HG02973 (cell line): ENCODE results near the gene GOLGA8N.

Experiments
- ATAC-seq: cut with Tn5 transposase; IDR thresholded peaks from one replicate; pipeline ENCODE4 v1.9.1; 2021; ENCODE audit warnings: moderate library complexity; ENCODE audit not compliant: unreplicated experiment

Gene GOLGA8N

DNA sequence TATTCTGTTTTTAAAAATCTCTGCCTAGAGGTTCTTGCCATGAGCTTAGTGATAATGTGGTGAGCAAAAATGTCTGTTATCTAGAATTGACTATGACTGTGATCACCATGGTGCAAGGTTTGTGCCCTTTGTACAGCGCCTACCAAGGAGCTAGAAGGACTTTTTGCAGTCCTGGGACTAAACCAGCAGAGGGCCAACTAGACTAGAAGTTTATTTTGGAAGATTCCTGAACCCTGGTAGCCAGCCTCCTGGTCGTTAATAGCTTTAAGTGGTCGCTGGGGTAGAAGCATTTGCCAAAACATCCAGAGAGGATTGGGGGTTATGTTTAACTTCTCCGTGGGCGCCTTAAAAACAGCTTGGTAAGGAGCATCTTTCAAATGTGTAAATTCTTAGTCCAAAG lies 56.1 kb downstream of the GOLGA8N start:
- ATAC-seq: no peak

DNA sequence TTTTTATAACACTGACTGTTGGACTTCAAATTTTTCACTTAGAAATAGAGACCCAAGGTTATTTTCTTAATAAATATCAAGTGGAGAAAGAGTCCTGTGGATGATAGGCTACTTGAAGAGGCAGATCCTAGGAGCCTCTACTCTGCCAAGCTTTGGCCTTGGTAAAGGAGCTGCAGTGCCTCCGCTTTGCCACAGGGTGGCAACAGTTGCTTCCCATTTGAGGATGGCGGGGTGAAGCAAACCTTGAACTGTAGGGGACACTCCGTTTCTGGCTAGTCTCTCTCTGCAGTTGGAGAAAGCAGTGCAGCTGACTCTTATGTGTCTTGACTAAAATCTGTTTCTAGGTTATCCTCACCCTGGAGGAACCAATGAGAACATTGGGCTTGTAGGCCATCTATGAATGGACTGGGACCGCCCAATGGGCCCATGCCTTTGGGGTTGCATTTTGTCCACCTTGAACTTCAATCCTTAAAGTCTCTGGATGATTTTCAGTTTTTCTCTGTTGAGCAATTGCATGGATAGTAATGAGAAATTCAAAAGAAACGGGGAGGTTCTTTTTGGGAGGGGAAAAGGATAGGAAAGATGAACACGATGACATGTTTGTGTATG lies 58.1 kb downstream of the GOLGA8N start:
- peak; percentile 81 for ATAC-seq

DNA sequence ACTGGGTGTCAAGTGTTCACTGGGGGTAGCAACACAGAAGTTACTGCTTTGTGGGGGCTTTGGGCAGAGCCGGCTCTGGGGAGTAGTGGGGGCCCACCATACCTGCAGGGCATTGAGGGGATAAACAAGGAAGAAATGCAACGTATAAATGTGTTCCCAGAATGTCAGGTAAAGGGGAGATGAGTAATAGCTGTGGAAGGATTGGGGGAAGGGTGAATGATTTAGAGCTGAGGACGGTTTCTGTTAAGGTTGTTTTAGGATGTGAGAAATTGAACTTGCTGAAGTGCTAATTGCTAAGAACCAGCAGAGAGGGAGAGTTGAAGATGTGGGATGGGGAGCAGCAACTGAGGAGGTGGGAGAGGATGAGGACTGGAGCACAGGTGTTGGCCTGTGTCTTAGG lies 58.9 kb downstream of the GOLGA8N start:
- ATAC-seq: no peak

DNA sequence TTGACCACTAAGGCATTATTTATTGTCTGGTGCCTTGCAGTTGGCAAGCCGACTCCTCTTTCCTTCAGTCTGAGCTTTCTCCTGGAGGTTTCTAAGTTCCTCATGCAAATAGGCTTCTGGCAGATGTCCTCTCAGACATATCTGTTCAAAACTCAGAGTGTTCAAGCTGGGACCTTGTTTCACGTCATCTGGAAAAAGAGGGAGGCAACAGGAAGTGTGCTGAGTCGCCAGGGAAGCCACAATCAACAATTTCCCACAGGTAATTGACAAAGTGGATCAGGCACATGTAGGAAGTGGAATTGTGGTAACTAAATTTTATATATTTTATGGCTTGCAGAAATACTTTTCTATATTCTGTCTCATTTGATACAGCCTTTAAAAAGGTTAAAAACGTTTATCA lies 62.8 kb downstream of the GOLGA8N start:
- no peak for ATAC-seq

DNA sequence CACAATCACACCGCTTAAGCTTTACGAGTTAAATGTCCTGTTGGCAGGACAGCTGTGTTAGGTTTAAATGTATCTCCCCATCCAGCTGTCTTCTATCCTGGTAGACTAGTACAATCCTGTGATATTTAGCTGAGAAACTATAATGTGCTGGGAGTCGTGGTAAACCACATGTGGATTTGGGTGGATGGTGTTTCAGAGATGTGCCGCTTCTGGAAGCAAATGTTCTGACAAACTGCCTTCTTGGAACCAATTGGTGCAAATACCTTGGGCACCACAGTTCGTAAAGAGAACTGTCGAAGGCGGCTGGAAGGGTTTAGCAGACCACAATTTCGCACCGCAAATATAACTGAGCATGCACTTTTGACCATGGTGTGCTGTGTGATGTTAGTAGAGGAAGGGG lies 63.2 kb downstream of the GOLGA8N start:
- no peak for ATAC-seq
